B cell (primary cell): ENCODE data around the gene MYH11.

Source experiments
- CTCF ChIP-seq: fragments of 200-600 bp; IDR thresholded peaks from one replicate; pipeline ENCODE4 v1.8.0; 2022; ENCODE audit warnings: antibody characterized with exemption, mild to moderate bottlenecking
- EZH2 ChIP-seq: IDR thresholded peaks from 2 replicates; pipeline ENCODE4 v1.6.1; 2012; ENCODE audit warnings: borderline replicate concordance, low read depth, mild to moderate bottlenecking, moderate library complexity, low read length; ENCODE audit not compliant: insufficient read depth, poor library complexity, severe bottlenecking

GRCh38 chr16:15723808-15724207, 133.0 kb downstream of the MYH11 start:
- TF ChIP-seq CTCF, result no peak
- TF ChIP-seq EZH2, result no peak
